ENCODE measurements around the gene HSPA1A.
"Not testable (repeated sequence)": the region's sequence is repeated elsewhere in the genome, so short reads cannot be mapped to it uniquely, and the experiment has no call there.

The HSPA1A gene

GRCh38 chr6:31837369-31838113 lies 22.2 kb downstream of the HSPA1A start:
- no peak for DNase-seq

DNA sequence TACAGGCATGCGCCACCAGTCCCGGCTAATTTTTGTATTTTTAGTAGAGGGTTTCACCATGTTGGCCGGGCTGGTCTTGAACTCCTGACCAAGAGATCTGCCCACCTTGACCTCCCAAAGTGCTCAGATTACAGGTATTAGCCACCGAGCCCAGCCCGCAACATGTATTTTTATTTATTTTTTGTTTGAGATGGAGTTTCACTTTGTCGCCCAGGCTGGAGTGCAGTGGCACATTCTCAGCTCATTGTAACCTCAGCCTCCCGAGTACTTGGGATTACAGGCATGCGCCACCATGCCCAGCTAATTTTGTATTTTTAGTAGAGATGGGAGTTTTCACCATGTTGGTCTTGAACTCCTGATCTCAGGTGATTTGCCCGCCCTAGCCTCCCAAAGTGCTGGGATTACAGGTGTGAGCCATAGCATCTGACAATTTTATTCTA lies 22.8 kb downstream of the HSPA1A start:
- not testable (repeated sequence) for DNase-seq

- DNase-seq = no peak
Observed at GRCh38 chr6:31838968-31839367, 23.6 kb downstream of the HSPA1A start.

GRCh38 chr6:31839779-31840126 lies 24.4 kb downstream of the HSPA1A start:
- not testable (repeated sequence) for DNase-seq

DNA sequence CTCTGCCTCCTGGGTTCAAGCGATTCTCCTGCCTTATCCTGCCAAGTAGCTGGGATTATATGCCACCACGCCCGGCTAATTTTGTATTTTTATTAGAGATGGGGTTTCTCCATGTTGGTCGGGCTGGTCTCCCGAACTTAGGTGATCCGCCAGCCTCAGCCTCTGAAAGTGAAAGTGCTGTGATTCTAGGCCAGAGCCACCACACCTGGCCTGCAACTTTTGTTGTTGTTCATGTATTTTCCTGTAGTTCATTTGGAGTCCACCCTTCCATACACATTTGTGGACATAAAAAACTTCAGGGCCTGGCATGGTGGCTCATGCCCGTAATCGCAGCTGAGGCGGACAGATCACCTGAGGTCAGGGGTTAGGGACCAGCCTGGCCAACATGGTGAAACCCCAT lies 26.7 kb downstream of the HSPA1A start:
- no peak for DNase-seq

DNA sequence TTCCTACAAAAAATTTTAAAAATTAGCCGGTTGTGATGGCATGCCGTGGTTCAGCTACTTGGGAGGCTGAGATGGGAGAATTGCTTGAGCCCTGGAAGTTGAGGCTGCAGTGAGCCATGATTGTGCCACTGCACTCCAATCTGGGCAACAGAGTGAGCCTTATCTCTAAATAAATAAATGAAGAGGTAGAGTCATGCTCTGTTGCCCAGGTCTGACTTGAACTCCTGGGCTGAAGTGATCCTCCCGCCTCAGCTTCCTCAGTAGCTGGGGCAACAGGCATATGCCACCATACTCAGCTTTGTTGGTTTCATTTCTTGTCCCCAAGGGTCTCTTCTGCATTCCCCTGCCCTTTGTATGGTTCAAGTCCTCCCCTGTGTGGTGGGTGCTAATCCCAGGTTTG lies 29.2 kb downstream of the HSPA1A start:
- no peak for DNase-seq

DNA sequence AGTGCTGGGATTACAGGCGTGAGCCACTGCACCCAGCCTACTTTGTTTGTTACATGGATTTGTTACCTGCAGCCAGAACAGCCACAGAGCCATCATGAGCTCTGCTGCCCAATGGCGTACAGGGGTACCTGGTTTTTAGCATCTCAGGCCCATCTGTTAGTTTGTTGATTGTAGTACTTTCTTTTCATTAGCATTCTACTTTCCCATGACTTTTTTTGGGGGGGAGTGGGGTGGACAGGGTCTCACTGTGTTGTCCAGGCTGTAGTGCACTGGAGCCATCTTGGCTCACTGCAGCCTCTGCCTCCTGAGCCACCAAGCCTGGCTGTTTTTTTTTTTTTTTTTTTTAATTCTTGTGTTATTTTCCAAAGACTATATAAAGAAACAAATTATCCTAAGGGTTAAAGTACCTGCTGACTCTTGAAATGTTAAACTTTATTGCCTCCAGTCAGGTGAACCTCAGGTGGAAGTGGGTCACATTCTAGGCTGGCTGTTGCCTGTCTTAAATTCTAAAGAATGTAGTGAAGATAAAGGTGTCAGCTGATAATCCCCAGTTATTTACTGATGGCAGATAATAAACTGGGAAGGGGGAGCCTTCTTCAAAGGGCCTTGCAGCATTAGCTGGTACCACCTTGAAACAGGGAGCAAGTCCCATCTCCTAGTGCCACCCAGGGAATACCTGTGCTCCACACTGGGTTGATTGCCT lies 32.1 kb downstream of the HSPA1A start:
- DNase-seq = no peak

- DNase-seq = no peak
Observed at GRCh38 chr6:31850765-31851484, 35.6 kb downstream of the HSPA1A start.

- no peak for DNase-seq
Observed at GRCh38 chr6:31851485-31851832, 36.1 kb downstream of the HSPA1A start.

DNA sequence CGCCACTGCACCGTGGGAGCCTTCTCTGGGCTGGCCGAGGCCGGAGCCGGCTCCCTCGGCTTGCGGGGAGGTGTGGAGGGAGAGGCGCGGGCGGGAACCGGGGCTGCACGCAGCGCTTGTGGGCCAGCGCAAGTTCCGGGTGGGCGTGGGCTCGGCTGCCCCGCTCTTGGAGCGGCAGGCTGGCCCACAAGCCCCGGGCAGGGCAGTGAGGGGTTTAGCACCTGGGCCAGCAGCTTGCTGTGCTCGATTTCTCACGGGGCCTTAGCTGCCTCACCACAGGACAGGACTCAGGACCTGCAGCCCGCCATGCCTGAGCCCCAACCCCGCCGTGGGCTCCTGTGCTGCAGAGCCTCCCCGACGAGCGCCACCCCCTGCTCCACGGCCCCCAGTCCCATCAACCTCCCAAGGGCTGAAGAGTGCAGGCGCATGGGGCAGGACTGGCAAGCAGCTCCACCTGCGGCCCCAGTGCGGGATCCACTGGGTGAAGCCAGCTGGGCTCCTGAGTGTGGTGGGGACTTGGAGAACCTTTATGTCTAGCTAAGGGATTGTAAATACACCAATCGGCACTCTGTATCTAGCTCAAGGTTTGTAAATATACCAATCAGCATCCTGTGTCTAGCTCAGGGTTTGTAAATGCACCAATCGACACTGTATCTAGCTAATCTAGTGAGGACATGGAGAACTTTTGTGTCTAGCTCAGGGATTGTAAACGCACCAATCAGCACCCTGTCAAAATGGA lies 36.8 kb downstream of the HSPA1A start:
- not testable (repeated sequence) for DNase-seq

DNA sequence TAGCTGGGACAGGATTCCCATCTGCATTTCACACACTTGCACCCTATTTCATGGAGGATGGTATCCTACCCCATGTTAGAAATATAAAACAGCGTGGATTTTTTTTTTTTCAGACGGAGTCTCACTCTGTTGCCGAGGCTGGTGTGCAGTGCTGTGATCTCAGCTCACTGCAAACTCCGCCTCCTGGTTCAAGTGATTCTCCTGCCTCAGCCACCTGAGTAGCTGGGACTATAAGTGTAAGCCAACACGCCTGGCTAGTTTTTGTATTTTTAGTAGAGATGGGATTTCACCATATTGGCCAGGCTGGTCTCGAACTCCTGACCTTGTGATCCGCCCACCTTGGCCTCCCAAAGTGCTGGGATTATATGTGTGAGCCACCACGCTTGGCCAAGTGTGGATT lies 42.4 kb downstream of the HSPA1A start:
- DNase-seq = not testable (repeated sequence)

- no peak for DNase-seq
Observed at GRCh38 chr6:31858707-31859106, 43.4 kb downstream of the HSPA1A start.

DNA sequence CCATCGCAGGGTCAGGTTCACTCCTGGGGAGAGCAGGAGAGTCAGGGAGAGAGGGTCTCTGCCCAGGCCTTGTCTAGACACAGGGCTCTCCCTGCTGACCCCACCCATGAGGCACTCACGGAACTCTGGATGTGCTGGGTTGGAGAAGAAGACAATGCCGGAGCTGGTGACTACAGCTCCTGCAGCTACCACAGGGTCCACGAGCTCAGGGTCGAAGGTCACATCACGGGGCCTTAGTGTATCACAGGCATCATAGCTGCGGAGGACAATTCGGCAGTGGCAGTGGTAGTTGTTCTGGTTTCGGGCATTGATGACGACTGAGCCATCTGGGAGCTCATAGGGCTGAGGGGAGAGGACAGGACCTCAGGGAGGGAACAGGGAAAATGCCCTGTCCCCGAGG lies 44.6 kb downstream of the HSPA1A start:
- DNase-seq = no peak

GRCh38 chr6:31860349-31860748 lies 45.0 kb downstream of the HSPA1A start:
- no peak for DNase-seq

DNA sequence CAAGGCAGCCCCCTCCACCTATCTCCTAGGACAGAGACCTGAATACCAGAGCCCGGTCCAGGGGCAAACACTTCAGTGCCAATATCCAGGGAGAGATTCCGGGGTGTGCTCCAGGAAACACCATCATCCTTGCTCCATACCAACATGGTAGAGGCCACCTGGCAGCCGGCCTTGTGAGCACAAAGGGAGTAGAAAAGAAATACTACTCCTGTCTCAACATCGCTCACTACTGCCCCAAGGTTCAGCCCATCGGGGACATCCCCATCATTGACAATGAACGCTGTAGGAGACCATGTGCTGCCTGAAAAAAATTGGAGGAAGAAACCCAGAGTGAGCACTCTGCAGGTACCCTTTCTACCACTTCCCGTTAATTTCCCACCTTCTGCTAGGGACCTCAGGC lies 45.8 kb downstream of the HSPA1A start:
- DNase-seq = no peak

GRCh38 chr6:31861919-31862343 lies 46.6 kb downstream of the HSPA1A start:
- DNase-seq = no peak

- peak; percentile 98 for DNase-seq
Observed at GRCh38 chr6:31862344-31863235, 47.2 kb downstream of the HSPA1A start, which contains the start of gene NEU1. NEU1 (minus strand) TSS chr6:31862821; CDS start chr6:31862776, 45 bp downstream.

- not testable (repeated sequence) for DNase-seq
Observed at GRCh38 chr6:31864123-31864562, 48.8 kb downstream of the HSPA1A start.

- DNase-seq = no peak
Observed at GRCh38 chr6:31864818-31865204, 49.5 kb downstream of the HSPA1A start.

GRCh38 chr6:31865205-31866118 lies 50.1 kb downstream of the HSPA1A start:
- no peak for DNase-seq

Data from activated T-cell treated with anti-CD3 and anti-CD28 coated beads for 4 hours (primary cell).